Loucy (cell line): ENCODE measurements around the gene TSACC.

Source experiments
- H2AFZ ChIP-seq: fragments of 200-600 bp; sonication (generic); 2 replicates; pipeline ENCODE4 v1.6.0; 2016; ENCODE audit warnings: antibody characterized with exemption, mild to moderate bottlenecking, low read length, moderate library complexity
- H3F3A ChIP-seq: fragments of 200-600 bp; 2 replicates; pipeline ENCODE4 v1.6.0; 2016; ENCODE audit warnings: antibody characterized with exemption, low read depth, mild to moderate bottlenecking
- H3K27me3 ChIP-seq: fragments of 200-600 bp; sonication (generic); 2 replicates; pipeline ENCODE4 v1.6.1; 2014; ENCODE audit warnings: low read length, mild to moderate bottlenecking; ENCODE audit not compliant: insufficient read depth, poor library complexity, severe bottlenecking
- H3K36me3 ChIP-seq: fragments of 200-600 bp; sonication (generic); 2 replicates; pipeline ENCODE4 v1.6.1; 2016; ENCODE audit warnings: low read length; ENCODE audit not compliant: insufficient read depth
- H3K4me1 ChIP-seq: fragments of 200-600 bp; sonication (generic); 2 replicates; pipeline ENCODE4 v1.5.1; 2014; ENCODE audit warnings: low read length, mild to moderate bottlenecking; ENCODE audit not compliant: insufficient read depth, poor library complexity, severe bottlenecking
- H3K4me2 ChIP-seq: fragments of 200-600 bp; sonication (generic); 2 replicates; pipeline ENCODE4 v1.6.0; 2014; ENCODE audit warnings: antibody characterized with exemption, low read length, low read depth, mild to moderate bottlenecking; ENCODE audit not compliant: poor library complexity, severe bottlenecking
- H3K4me3 ChIP-seq: fragments of 200-600 bp; sonication (generic); 2 replicates; pipeline ENCODE4 v1.5.1; 2014; ENCODE audit warnings: low read length, mild to moderate bottlenecking, mixed read lengths; ENCODE audit not compliant: poor library complexity, severe bottlenecking
- H3K79me2 ChIP-seq: fragments of 200-600 bp; sonication (generic); 2 replicates; pipeline ENCODE4 v1.6.1; 2014; ENCODE audit warnings: low read length; ENCODE audit not compliant: insufficient read depth
- H3K9ac ChIP-seq: fragments of 200-600 bp; sonication (generic); 2 replicates; pipeline ENCODE4 v1.6.0; 2014; ENCODE audit warnings: mild to moderate bottlenecking, low read depth, low read length, moderate library complexity; ENCODE audit not compliant: poor library complexity, severe bottlenecking
- H3K9me2 ChIP-seq: fragments of 200-600 bp; sonication (generic); replicated peaks from 2 replicates; pipeline ENCODE4 v1.6.1; 2016; ENCODE audit warnings: low read depth, low read length, mixed read lengths
- H3K9me3 ChIP-seq: fragments of 200-600 bp; sonication (generic); 2 replicates; pipeline ENCODE4 v1.6.1; 2014; ENCODE audit warnings: mild to moderate bottlenecking, antibody characterized with exemption, low read length, low read depth; ENCODE audit not compliant: insufficient read depth
- H4K20me1 ChIP-seq: fragments of 200-600 bp; sonication (generic); 2 replicates; pipeline ENCODE4 v1.6.0; 2014; ENCODE audit warnings: antibody characterized with exemption, low read length, mild to moderate bottlenecking; ENCODE audit not compliant: insufficient read depth, poor library complexity, severe bottlenecking
- EZH2phosphoT487 ChIP-seq: fragments of 200-600 bp; IDR thresholded peaks from 2 replicates; pipeline ENCODE4 v1.6.1; 2018; ENCODE audit warnings: antibody characterized with exemption, mild to moderate bottlenecking, moderate library complexity, borderline replicate concordance
- TF ChIP-seq, protein P1 (sequence below): fragments of 200-600 bp; sonication (generic); conservative IDR thresholded peaks from 2 replicates; pipeline ENCODE4 v1.5.1; 2014; ENCODE audit warnings: mild to moderate bottlenecking, antibody characterized with exemption, low read length

TSACC gene

DNA sequence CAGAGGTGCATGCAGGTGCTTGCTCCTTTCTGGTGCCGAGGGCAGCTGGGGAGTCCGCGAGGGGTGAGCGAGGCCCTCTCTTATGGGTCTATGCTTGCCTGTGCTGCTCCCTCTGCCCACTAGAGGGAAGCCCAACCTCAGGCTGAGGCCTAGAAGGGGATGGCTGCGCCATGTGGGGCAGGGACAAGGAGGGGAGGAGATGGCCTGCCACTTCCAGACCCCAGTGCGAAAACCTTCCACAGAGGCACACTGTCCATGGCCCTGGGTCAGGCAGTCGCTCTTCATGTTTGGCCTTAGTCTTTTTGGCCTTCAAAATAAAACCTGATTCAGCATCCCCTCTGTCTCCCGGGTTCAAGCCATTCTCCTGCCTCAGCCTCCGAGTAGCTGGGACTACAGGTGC lies 44.7 kb downstream of the TSACC start:
- Histone ChIP-seq H3K4me1 (peaks cover 13% of the 10 kb centered on the region), H3K9ac (no peak overlapping the region), H3K9me3 (no peaks in the 10 kb centered on the region), H4K20me1 (no peaks in the 10 kb centered on the region), H3K27me3 (no peaks in the 10 kb centered on the region), H3K36me3 (no peaks in the 10 kb centered on the region), H2AFZ (no peak overlapping the region), H3K79me2 (no peaks in the 10 kb centered on the region), H3K9me2 (no peaks in the 10 kb centered on the region), H3K4me3 (no peak overlapping the region), H3K4me2 (no peak overlapping the region), H3F3A (no peaks in the 10 kb centered on the region)
- TF ChIP-seq, protein P1, sequence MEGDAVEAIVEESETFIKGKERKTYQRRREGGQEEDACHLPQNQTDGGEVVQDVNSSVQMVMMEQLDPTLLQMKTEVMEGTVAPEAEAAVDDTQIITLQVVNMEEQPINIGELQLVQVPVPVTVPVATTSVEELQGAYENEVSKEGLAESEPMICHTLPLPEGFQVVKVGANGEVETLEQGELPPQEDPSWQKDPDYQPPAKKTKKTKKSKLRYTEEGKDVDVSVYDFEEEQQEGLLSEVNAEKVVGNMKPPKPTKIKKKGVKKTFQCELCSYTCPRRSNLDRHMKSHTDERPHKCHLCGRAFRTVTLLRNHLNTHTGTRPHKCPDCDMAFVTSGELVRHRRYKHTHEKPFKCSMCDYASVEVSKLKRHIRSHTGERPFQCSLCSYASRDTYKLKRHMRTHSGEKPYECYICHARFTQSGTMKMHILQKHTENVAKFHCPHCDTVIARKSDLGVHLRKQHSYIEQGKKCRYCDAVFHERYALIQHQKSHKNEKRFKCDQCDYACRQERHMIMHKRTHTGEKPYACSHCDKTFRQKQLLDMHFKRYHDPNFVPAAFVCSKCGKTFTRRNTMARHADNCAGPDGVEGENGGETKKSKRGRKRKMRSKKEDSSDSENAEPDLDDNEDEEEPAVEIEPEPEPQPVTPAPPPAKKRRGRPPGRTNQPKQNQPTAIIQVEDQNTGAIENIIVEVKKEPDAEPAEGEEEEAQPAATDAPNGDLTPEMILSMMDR: peak; percentile 91
- TF ChIP-seq EZH2phosphoT487: no peak

DNA sequence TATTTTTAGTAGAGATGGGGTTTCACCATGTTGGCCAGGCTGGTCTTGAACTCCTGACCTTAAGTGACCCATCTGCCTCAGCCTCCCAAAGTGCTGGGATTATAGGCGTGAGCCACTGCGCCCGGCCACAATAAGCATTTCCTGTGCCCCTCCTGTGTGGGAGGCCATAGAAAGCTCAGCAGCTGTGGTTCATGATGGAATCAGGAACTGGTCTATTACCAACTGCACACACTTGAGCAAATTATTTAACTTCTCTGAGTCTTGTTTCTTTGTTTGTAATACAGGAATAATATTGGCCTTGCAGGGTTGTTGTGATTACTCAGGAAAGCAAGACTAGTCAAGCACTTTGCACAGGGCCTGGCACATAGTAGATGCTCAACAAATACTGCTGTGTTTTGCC lies 45.7 kb downstream of the TSACC start:
- Histone ChIP-seq H3K9me3 (no peaks in the 10 kb centered on the region), H3K9ac (no peak overlapping the region), H3F3A (no peaks in the 10 kb centered on the region), H3K4me1 (peaks cover 13% of the 10 kb centered on the region), H2AFZ (peak overlapping the region; percentile 70; the same call in 1 of the 2 replicates), H3K27me3 (no peaks in the 10 kb centered on the region), H3K4me3 (no peak overlapping the region), H3K36me3 (no peaks in the 10 kb centered on the region), H3K4me2 (no peak overlapping the region), H3K79me2 (no peaks in the 10 kb centered on the region), H4K20me1 (no peaks in the 10 kb centered on the region), H3K9me2 (no peaks in the 10 kb centered on the region)
- TF ChIP-seq, protein P1: no peak
- TF ChIP-seq EZH2phosphoT487: no peak

DNA sequence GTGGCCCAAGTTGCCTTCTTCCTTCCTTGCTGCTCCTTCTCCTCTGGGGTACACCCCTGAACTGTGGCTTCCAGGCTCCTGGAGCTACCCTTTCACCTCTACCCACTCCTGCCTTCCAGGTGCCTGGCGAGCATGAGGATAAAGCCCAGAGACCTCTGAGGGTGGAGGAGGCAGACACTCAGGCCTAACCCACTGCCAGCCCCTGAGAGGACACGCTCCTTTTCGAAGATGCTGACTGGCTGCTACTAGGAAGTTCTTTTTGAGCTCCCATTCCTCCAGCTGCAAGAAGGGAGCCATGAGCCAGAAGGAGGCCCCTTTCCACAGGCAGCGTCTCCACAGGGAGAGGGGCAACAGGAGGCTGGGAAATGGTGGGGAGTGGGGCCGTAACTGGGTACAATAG lies 46.3 kb downstream of the TSACC start:
- peak overlapping the region; percentile 60 for H3K4me2 ChIP-seq
- H3K36me3 ChIP-seq: no peaks in the 10 kb centered on the region
- H3K27me3 ChIP-seq: no peaks in the 10 kb centered on the region
- no peaks in the 10 kb centered on the region for H3K9me3 ChIP-seq
- H3K79me2 ChIP-seq: no peaks in the 10 kb centered on the region
- peaks cover 13% of the 10 kb centered on the region for H3K4me1 ChIP-seq
- no peaks in the 10 kb centered on the region for H3K9me2 ChIP-seq
- H4K20me1 ChIP-seq: no peaks in the 10 kb centered on the region
- H3K9ac ChIP-seq: peak overlapping the region; percentile 61
- peak overlapping the region; percentile 70 for H2AFZ ChIP-seq
- no peak overlapping the region for H3K4me3 ChIP-seq
- H3F3A ChIP-seq: no peaks in the 10 kb centered on the region
- no peak for TF ChIP-seq EZH2phosphoT487
- TF ChIP-seq, protein P1: no peak
